Daoy (cell line): ENCODE data around the gene ARHGEF3. TPM values are rescaled to one million over a fixed set of nuclear protein-coding genes. Genes with fewer than 3 reads are reported as not detected.

Experiments used
- DNase-seq: peaks from one replicate; pipeline ENCODE4 v3.0.0-alpha.2; 2015; ENCODE audit warnings: low read depth
- total RNA-seq: library from RNA; depleted of rRNA; stranded (reverse); fragments of >200 nt; shearing (Covaris generic); gene quantifications from 2 replicates; pipeline ENCODE4 v1.2.3, GENCODE V29; 2014

The ARHGEF3 gene
- total RNA-seq, 1 experiment from 2014 or later = 5.3 TPM

DNA sequence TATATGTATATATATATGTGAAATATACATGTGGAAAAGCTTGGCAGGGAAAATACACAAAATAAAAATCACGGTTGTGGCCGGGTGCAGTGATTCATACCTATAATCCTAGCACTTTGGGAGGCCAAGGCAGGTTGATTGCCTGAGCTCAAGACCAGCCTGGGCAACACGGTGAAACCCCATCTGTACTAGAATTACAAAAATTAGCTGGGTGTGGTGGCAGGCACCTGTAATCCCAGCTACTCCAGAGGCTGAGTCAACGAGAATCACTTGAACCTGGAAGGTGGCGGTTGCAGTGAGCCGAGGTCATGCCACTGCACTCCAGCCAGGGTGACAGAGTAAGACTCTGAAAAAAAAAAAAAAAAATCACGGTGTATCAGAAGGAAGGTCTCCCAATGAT lies 20.8 kb upstream of the ARHGEF3 start:
- DNase-seq = no peak

- DNase-seq = no peak
Observed at GRCh38 chr3:56819016-56819809, 17.5 kb upstream of the ARHGEF3 start.

GRCh38 chr3:56818156-56818985 lies 16.6 kb upstream of the ARHGEF3 start:
- no peak for DNase-seq

DNA sequence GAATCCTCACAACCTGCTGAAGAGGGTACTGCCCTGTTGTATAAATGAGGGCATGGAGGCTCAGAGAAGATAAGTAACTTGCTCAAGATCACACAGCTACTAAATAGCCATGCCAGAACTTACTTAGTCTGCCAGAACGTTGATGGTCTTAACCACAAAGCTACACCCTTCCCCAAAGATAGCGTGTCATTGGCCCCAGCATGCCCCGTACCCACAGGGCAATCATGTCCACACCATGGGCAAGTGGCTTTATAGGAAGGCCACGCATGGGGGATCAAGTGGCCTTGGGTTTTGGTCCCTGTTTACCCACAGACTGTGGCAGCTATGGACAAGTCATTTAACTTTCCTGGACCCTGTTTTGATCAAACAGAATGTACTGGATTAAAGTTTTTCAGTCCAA lies 15.9 kb upstream of the ARHGEF3 start:
- DNase-seq = no peak

GRCh38 chr3:56816061-56816460 lies 14.3 kb upstream of the ARHGEF3 start:
- DNase-seq = no peak

- DNase-seq = no peak
Observed at GRCh38 chr3:56815589-56815988, 13.8 kb upstream of the ARHGEF3 start.

GRCh38 chr3:56813653-56813960 lies 11.9 kb upstream of the ARHGEF3 start:
- DNase-seq = peak; percentile 31

- peak; percentile 25 for DNase-seq
Observed at GRCh38 chr3:56812754-56813652, 11.3 kb upstream of the ARHGEF3 start.

- no peak for DNase-seq
Observed at GRCh38 chr3:56811546-56812202, 9.9 kb upstream of the ARHGEF3 start.

DNA sequence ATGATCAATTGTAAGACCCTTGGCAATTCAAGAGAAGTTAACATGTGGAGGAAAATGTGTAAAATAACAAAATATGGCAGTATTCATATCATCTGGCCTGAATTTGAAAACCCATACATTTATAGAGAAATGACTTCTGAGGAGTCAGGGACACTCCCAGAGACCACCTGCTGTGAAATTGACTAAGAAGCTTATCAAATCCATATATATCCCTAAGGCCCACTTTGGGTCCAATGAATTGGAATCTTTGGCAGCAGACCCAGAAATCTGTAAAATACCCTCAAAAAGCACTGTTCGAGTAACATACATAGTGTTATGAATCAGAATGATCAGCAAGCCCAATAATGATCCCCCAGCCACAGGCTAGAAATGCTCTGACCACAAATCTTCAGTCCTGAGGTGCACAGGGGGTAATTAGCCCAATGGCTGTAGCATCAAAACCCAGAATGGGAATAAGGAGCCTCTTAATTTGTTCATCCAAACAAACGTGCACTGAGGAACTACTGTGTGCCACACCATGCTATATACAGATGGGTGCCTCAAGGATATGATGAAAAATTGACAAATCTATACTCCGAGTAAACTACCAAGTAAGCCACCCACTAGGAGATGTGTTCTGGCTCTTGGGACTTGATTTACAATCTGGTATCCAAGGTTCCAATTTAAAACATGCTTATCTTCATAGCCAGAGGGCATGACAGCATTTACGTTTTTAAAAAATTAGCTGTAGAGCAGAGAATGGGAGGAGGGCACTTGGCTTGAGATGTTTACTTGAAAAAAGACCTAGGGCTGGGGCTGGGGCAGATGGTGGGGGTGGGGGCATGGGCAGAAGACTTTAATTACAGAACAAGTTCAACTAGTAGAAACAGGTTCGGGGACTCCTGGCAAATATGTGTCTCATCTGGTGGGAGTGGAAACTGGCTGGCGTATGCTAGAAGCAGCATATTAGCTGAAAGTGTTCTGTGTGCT lies 9.1 kb upstream of the ARHGEF3 start:
- DNase-seq = no peak

DNA sequence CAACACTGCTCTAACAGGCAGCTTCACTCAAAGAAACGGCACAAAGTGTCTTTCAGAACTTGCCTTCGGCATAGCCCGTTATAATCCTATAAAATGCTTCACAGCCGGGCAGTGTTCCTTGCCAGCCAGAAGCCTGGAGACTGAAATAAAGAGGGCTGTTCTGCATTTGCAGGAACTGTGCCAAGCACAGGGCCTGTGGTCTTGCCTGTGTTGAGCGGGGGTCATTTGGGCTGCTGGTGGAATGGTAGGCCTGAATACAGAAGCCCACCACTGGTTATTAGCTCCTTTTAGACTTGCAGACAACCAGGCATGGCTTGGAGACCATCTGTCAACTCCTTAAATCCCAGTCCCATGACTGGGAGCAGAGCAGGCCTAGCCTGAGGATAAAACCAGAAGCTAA lies 4.7 kb upstream of the ARHGEF3 start:
- DNase-seq = no peak

DNA sequence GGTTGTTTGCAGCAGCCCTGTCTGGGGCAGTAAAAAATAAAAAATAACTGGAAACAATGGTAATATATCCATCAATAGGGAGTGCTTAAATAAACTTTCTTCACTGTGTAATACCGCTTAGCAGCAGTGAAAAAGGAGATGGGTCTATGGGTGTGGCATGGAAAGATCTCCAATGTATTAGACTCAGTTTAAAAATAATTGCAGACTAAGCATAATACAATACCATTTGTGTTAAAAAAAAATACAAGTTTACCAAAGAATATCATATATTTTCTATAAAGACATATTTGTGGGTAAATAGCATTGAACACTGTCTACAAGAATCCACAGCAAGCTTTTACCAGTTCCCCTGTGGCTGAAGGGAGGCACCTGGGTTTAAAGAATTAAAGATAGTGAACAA lies 1.0 kb upstream of the ARHGEF3 start:
- DNase-seq = no peak

DNA sequence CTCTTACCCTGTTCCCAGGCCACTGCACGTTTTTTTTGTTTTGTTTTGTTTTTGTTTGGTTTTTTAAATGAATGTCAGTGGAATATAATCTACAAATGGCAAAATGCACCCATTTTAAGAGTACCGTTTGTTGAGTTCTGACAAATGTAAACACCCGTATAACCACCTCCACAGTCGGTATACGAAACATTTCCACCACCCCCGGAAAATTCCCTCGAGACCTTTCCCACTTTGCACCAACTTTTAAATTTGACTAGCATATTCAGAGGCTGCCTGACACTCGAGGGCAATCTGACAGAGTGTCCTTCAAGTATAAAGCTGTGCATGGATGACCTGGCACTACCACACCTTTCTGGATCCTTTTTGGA lies 613 bp upstream of the ARHGEF3 start:
- no peak for DNase-seq

GRCh38 chr3:56800832-56801661 lies 702 bp downstream of the ARHGEF3 start:
- DNase-seq = peak; percentile 20

- peak; percentile 47 for DNase-seq
Observed at GRCh38 chr3:56800130-56800831, 1.5 kb downstream of the ARHGEF3 start.

- no peak for DNase-seq
Observed at GRCh38 chr3:56799251-56799882, 2.4 kb downstream of the ARHGEF3 start.

DNA sequence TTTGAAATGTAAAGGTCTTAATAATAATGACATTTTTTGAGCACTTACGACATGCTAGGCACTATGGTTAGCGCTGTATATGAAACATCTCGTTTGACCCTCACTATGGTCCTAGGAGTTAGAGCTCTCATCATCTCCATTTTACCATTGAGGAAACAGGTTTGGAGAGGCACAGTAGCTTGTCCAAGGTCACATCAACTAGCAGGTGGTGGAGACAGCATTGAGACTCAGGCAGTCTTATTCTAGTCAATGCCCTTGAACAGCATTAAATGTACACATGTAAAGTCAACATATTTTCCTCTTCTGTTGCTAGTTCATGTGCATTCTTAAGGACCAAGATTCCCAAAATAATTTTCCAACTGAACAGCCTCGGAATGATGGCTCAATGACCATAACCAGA lies 4.8 kb downstream of the ARHGEF3 start:
- no peak for DNase-seq

GRCh38 chr3:56796202-56796601 lies 5.5 kb downstream of the ARHGEF3 start:
- peak; percentile 51 for DNase-seq

DNA sequence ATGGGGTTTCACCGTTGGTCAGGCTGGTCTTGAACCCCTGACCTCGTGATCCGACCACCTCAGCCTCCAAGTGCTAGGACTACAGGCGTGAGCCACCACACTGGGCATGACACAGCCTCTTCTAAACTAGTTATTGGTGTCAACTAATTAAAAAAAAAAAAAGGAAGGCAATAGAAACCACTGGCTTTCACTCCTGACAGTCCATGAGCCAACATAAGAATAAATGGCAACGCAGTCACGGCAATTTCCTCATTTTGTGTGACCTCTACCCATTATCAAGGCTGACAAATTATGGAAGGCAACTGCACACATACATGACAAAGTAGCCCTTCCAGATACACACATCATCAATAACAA lies 5.9 kb downstream of the ARHGEF3 start:
- no peak for DNase-seq
